ENCODE results near the gene BANF1.

Gene BANF1

GRCh38 chr11:65975771-65976170, 26.5 kb upstream of the BANF1 start:
- no peak for ATAC-seq
- TF ChIP-seq ZFP30 (CRISPR knock-in tag; IDR thresholded peaks at IDR 0.05): no peak
- TF ChIP-seq TOX (CRISPR knock-in tag; IDR thresholded peaks at IDR 0.05; ENCODE audit: borderline replicate concordance): no peak
- no peak for TF ChIP-seq BACH2 (CRISPR knock-in tag; IDR thresholded peaks at IDR 0.05; ENCODE audit: borderline replicate concordance)
- TF ChIP-seq CSRNP3 (CRISPR knock-in tag; IDR thresholded peaks at IDR 0.05): no peak
- TF ChIP-seq CSDC2 (CRISPR knock-in tag; IDR thresholded peaks at IDR 0.05): no peak
- no peak for TF ChIP-seq RARB (CRISPR knock-in tag; IDR thresholded peaks at IDR 0.05)
- TF ChIP-seq SNAI2 (CRISPR knock-in tag; IDR thresholded peaks at IDR 0.05): no peak
- TF ChIP-seq, protein P1, sequence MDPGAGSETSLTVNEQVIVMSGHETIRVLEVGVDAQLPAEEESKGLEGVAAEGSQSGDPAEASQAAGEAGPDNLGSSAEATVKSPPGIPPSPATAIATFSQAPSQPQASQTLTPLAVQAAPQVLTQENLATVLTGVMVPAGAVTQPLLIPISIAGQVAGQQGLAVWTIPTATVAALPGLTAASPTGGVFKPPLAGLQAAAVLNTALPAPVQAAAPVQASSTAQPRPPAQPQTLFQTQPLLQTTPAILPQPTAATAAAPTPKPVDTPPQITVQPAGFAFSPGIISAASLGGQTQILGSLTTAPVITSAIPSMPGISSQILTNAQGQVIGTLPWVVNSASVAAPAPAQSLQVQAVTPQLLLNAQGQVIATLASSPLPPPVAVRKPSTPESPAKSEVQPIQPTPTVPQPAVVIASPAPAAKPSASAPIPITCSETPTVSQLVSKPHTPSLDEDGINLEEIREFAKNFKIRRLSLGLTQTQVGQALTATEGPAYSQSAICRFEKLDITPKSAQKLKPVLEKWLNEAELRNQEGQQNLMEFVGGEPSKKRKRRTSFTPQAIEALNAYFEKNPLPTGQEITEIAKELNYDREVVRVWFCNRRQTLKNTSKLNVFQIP (CRISPR knock-in tag; IDR thresholded peaks at IDR 0.05; ENCODE audit: borderline replicate concordance, low read depth): no peak
- TF ChIP-seq OSR1 (CRISPR knock-in tag; IDR thresholded peaks at IDR 0.05): no peak
- TF ChIP-seq, protein P2, sequence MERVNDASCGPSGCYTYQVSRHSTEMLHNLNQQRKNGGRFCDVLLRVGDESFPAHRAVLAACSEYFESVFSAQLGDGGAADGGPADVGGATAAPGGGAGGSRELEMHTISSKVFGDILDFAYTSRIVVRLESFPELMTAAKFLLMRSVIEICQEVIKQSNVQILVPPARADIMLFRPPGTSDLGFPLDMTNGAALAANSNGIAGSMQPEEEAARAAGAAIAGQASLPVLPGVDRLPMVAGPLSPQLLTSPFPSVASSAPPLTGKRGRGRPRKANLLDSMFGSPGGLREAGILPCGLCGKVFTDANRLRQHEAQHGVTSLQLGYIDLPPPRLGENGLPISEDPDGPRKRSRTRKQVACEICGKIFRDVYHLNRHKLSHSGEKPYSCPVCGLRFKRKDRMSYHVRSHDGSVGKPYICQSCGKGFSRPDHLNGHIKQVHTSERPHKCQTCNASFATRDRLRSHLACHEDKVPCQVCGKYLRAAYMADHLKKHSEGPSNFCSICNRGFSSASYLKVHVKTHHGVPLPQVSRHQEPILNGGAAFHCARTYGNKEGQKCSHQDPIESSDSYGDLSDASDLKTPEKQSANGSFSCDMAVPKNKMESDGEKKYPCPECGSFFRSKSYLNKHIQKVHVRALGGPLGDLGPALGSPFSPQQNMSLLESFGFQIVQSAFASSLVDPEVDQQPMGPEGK (CRISPR knock-in tag; IDR thresholded peaks at IDR 0.05; ENCODE audit: borderline replicate concordance): no peak
- TF ChIP-seq GLIS3 (CRISPR knock-in tag; IDR thresholded peaks at IDR 0.05): no peak
- no peak for TF ChIP-seq ZNF565 (CRISPR knock-in tag; conservative IDR thresholded peaks at IDR 0.05; ENCODE audit: low read depth)
- TF ChIP-seq, protein P3, sequence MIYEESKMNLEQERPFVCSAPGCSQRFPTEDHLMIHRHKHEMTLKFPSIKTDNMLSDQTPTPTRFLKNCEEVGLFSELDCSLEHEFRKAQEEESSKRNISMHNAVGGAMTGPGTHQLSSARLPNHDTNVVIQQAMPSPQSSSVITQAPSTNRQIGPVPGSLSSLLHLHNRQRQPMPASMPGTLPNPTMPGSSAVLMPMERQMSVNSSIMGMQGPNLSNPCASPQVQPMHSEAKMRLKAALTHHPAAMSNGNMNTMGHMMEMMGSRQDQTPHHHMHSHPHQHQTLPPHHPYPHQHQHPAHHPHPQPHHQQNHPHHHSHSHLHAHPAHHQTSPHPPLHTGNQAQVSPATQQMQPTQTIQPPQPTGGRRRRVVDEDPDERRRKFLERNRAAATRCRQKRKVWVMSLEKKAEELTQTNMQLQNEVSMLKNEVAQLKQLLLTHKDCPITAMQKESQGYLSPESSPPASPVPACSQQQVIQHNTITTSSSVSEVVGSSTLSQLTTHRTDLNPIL (CRISPR knock-in tag; IDR thresholded peaks at IDR 0.05; ENCODE audit: low read depth): no peak
- no peak for TF ChIP-seq ZFP3 (CRISPR knock-in tag; IDR thresholded peaks at IDR 0.05)
- TF ChIP-seq ZC3H10 (CRISPR knock-in tag; IDR thresholded peaks at IDR 0.05): no peak
- TF ChIP-seq ZNF8 (CRISPR knock-in tag; IDR thresholded peaks at IDR 0.05): no peak

DNA sequence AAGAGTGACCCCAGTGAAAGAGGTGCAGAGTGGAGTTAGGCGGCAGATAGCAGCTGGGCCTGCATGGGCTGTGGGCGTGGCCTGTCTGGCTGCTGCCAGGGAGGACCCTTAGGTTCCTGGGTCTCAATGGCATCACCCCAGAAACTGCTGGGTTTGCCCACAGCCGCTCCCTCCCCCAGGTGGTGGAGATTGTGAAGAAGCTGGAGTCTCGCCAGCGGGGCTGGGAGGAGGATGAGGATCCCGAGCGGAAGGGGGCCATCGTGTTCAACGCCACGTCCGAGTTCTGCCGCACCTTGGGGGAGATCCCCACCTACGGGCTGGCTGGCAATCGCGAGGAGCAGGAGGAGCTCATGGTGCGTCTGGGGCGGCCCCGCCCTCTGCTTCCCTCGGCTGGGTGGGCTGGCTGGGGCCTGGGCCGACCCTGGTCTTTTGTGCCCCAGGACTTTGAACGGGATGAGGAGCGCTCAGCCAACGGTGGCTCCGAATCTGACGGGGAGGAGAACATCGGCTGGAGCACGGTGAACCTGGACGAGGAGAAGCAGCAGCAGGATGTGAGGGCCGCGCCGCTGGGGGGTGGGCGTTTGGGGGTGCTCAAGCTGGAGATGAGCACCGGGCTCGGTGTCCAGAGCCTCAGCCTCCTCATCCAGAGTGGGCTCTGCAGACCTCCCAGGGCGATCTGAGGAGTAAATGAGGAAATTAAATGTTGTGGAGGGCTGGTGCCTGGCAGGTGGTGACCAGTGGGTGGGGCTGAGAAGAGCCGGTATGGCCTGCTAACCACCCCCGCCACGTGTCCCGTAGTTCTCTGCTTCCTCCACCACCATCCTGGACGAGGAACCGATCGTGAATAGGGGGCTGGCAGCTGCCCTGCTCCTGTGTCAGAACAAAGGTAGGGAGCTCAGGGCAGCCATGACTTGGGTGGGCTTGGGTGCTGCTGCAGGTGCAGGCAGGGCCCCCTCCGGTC, 25.8 kb upstream of the BANF1 start:
- no peak for TF ChIP-seq OSR1 (CRISPR knock-in tag; IDR thresholded peaks at IDR 0.05)
- TF ChIP-seq ZFP3 (CRISPR knock-in tag; IDR thresholded peaks at IDR 0.05): no peak
- TF ChIP-seq, protein P1 (CRISPR knock-in tag; IDR thresholded peaks at IDR 0.05; ENCODE audit: borderline replicate concordance, low read depth): no peak
- no peak for TF ChIP-seq TOX (CRISPR knock-in tag; IDR thresholded peaks at IDR 0.05; ENCODE audit: borderline replicate concordance)
- no peak for TF ChIP-seq GLIS3 (CRISPR knock-in tag; IDR thresholded peaks at IDR 0.05)
- no peak for TF ChIP-seq ZNF565 (CRISPR knock-in tag; conservative IDR thresholded peaks at IDR 0.05; ENCODE audit: low read depth)
- TF ChIP-seq SNAI2 (CRISPR knock-in tag; IDR thresholded peaks at IDR 0.05): no peak
- TF ChIP-seq ZC3H10 (CRISPR knock-in tag; IDR thresholded peaks at IDR 0.05): no peak
- no peak for TF ChIP-seq CSRNP3 (CRISPR knock-in tag; IDR thresholded peaks at IDR 0.05)
- TF ChIP-seq, protein P4, sequence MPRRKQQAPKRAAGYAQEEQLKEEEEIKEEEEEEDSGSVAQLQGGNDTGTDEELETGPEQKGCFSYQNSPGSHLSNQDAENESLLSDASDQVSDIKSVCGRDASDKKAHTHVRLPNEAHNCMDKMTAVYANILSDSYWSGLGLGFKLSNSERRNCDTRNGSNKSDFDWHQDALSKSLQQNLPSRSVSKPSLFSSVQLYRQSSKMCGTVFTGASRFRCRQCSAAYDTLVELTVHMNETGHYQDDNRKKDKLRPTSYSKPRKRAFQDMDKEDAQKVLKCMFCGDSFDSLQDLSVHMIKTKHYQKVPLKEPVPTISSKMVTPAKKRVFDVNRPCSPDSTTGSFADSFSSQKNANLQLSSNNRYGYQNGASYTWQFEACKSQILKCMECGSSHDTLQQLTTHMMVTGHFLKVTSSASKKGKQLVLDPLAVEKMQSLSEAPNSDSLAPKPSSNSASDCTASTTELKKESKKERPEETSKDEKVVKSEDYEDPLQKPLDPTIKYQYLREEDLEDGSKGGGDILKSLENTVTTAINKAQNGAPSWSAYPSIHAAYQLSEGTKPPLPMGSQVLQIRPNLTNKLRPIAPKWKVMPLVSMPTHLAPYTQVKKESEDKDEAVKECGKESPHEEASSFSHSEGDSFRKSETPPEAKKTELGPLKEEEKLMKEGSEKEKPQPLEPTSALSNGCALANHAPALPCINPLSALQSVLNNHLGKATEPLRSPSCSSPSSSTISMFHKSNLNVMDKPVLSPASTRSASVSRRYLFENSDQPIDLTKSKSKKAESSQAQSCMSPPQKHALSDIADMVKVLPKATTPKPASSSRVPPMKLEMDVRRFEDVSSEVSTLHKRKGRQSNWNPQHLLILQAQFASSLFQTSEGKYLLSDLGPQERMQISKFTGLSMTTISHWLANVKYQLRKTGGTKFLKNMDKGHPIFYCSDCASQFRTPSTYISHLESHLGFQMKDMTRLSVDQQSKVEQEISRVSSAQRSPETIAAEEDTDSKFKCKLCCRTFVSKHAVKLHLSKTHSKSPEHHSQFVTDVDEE (CRISPR knock-in tag; IDR thresholded peaks at IDR 0.05): no peak
- TF ChIP-seq ZFP30 (CRISPR knock-in tag; IDR thresholded peaks at IDR 0.05): no peak
- no peak for ATAC-seq
